BLaER1 treated with 17β-estradiol and CSF1 and Interleukin-3, amounts not matched to agents 10 nM and 100 nM (cell line): ENCODE results near the gene IZUMO1.
A peak's percentile ranks its signal among the peaks of the same experiment; 100 is the strongest.

ENCODE experiments used
- H3K27ac ChIP-seq, 11 experiments: shearing (Covaris generic); formaldehyde crosslinking; 2 replicates each; pipeline ENCODE4 v1.8.1; 2022
- H3K27me3 ChIP-seq, 11 experiments: shearing (Covaris generic); formaldehyde crosslinking; 2 replicates each; pipeline ENCODE4 v1.8.1; 2022
- H3K36me3 ChIP-seq, 11 experiments: shearing (Covaris generic); formaldehyde crosslinking; 2 replicates each; pipeline ENCODE4 v1.8.1; 2022
- H3K4me1 ChIP-seq, 10 experiments: shearing (Covaris generic); formaldehyde crosslinking; 2 replicates each; pipeline ENCODE4 v1.8.1; 2022
- H3K4me2 ChIP-seq, 11 experiments: shearing (Covaris generic); formaldehyde crosslinking; 2 replicates each; pipeline ENCODE4 v1.8.1; 2022
- H3K4me3 ChIP-seq, 10 experiments: shearing (Covaris generic); formaldehyde crosslinking; 2 replicates each; pipeline ENCODE4 v1.8.1; 2022
- H3K9ac ChIP-seq, 11 experiments: shearing (Covaris generic); formaldehyde crosslinking; 2 replicates each; pipeline ENCODE4 v1.8.1; 2022
- H3K9me3 ChIP-seq, 11 experiments: shearing (Covaris generic); formaldehyde crosslinking; replicated peaks in 1 of 11; 2 replicates each; pipeline ENCODE4 v1.8.1; 2022
- H4K20me1 ChIP-seq, 11 experiments: shearing (Covaris generic); formaldehyde crosslinking; 2 replicates each; pipeline ENCODE4 v1.8.1; 2022
- Cebpa-rat ChIP-seq, 11 experiments: shearing (Covaris generic); IDR thresholded peaks; 2 replicates each; pipeline ENCODE4 v1.8.1; 2022

The IZUMO1 gene

GRCh38 chr19:48713864-48714755 is 32.6 kb downstream of the IZUMO1 start:
- H3K4me2 ChIP-seq, result peak overlapping the region; percentile 94 to 100 (median 97)
- H3K4me1 ChIP-seq, result peaks cover 23 to 38% (median 30%) of the 10 kb centered on the region in 10 experiments
- peak overlapping the region; percentile 69 to 90 (median 84) for H3K4me3 ChIP-seq
- H3K9me3 ChIP-seq, result 0 out of 22 replicates have a peak, but pooled peaks cover 0 to 3% (median 0%) of the 10 kb centered on the region in 11 experiments
- H3K36me3 ChIP-seq, result no peaks in the 10 kb centered on the region; a peak in 1 of 22 replicates
- peak overlapping the region; percentile 79 to 89 (median 83) for H3K9ac ChIP-seq
- no peaks in the 10 kb centered on the region for H3K27me3 ChIP-seq
- H3K27ac ChIP-seq, result peak overlapping the region; percentile 63 to 90 (median 83); a peak in 21 of 22 replicates
- H4K20me1 ChIP-seq, result no peaks in the 10 kb centered on the region
- no peak for TF ChIP-seq Cebpa-rat (IDR thresholded peaks at IDR 0.05)

GRCh38 chr19:48713041-48713863 is 33.5 kb downstream of the IZUMO1 start:
- peak overlapping the region; percentile 69 to 90 (median 84) for H3K4me3 ChIP-seq
- peak overlapping the region in 9 of 11 experiments; percentile 46 to 71 (median 60); a peak in 18 of 22 replicates for H3K27ac ChIP-seq
- H3K9me3 ChIP-seq, result 0 out of 22 replicates have a peak, but pooled peaks cover 0 to 3% (median 0%) of the 10 kb centered on the region in 11 experiments
- H3K27me3 ChIP-seq, result no peaks in the 10 kb centered on the region
- H4K20me1 ChIP-seq, result no peaks in the 10 kb centered on the region
- peak overlapping the region; percentile 84 to 100 (median 97) for H3K4me2 ChIP-seq
- H3K9ac ChIP-seq, result peak overlapping the region; percentile 72 to 86 (median 79)
- H3K4me1 ChIP-seq, result peaks cover 23 to 34% (median 27%) of the 10 kb centered on the region in 10 experiments
- TF ChIP-seq Cebpa-rat (IDR thresholded peaks at IDR 0.05), result no peak
- H3K36me3 ChIP-seq, result no peaks in the 10 kb centered on the region; a peak in 1 of 22 replicates

- Histone ChIP-seq H3K4me1 (peaks cover 23 to 30% (median 27%) of the 10 kb centered on the region in 10 experiments), H3K27me3 (no peaks in the 10 kb centered on the region), H3K9ac (no peak overlapping the region), H3K4me3 (no peak overlapping the region), H3K36me3 (peaks cover 0 to 12% (median 9%) of the 10 kb centered on the region in 11 experiments; a peak in 13 of 22 replicates), H4K20me1 (no peaks in the 10 kb centered on the region), H3K4me2 (no peak overlapping the region), H3K27ac (no peak overlapping the region), H3K9me3 (0 out of 22 replicates have a peak, but pooled peaks cover 0 to 3% (median 0%) of the 10 kb centered on the region in 11 experiments)
- no peak for TF ChIP-seq Cebpa-rat (IDR thresholded peaks at IDR 0.05)
Observed at GRCh38 chr19:48711106-48711662, 35.5 kb downstream of the IZUMO1 start.

- H3K27me3 ChIP-seq, result no peaks in the 10 kb centered on the region
- H3K4me2 ChIP-seq, result no peak overlapping the region
- no peaks in the 10 kb centered on the region for H4K20me1 ChIP-seq
Observed at GRCh38 chr19:48708471-48708870, 38.2 kb downstream of the IZUMO1 start.

GRCh38 chr19:48705431-48705830 is 41.3 kb downstream of the IZUMO1 start:
- Histone ChIP-seq H3K4me2 (no peak overlapping the region), H3K9me3 (peaks cover 0 to 7% (median 0%) of the 10 kb centered on the region in 11 experiments; a peak in 6 of 22 replicates), H3K27ac (no peak overlapping the region), H3K9ac (no peak overlapping the region), H3K4me3 (no peak overlapping the region), H3K36me3 (peaks cover 18 to 55% (median 35%) of the 10 kb centered on the region in 11 experiments; a peak in 18 of 22 replicates), H3K4me1 (no peaks in the 10 kb centered on the region), H3K27me3 (no peaks in the 10 kb centered on the region), H4K20me1 (no peaks in the 10 kb centered on the region)
- TF ChIP-seq Cebpa-rat (IDR thresholded peaks at IDR 0.05), result no peak

More at GRCh38 chr19:48708471-48708870, 38.2 kb downstream of the IZUMO1 start:
- no peak for TF ChIP-seq Cebpa-rat (IDR thresholded peaks at IDR 0.05)
- Histone ChIP-seq H3K9me3 (peaks cover 0 to 5% (median 2%) of the 10 kb centered on the region in 11 experiments; a peak in 6 of 22 replicates), H3K4me3 (no peak overlapping the region), H3K9ac (no peak overlapping the region), H3K4me1 (peaks cover 10 to 14% (median 12%) of the 10 kb centered on the region in 10 experiments), H3K27ac (no peak overlapping the region), H3K36me3 (peaks cover 11 to 32% (median 24%) of the 10 kb centered on the region in 11 experiments; a peak in 18 of 22 replicates)

- H3K9ac ChIP-seq, result no peak overlapping the region
- peaks cover 0 to 7% (median 0%) of the 10 kb centered on the region in 11 experiments; a peak in 6 of 22 replicates for H3K9me3 ChIP-seq
- no peaks in the 10 kb centered on the region for H3K27me3 ChIP-seq
- H3K4me1 ChIP-seq, result peaks cover under 1 to 8% (median 4%) of the 10 kb centered on the region in 10 experiments; a peak in 19 of 20 replicates
- no peak for TF ChIP-seq Cebpa-rat (IDR thresholded peaks at IDR 0.05)
- H4K20me1 ChIP-seq, result no peaks in the 10 kb centered on the region
- H3K36me3 ChIP-seq, result peaks cover 18 to 55% (median 35%) of the 10 kb centered on the region in 11 experiments; a peak in 18 of 22 replicates
- H3K4me3 ChIP-seq, result no peak overlapping the region
- H3K4me2 ChIP-seq, result no peak overlapping the region
- H3K27ac ChIP-seq, result no peak overlapping the region
Observed at GRCh38 chr19:48703316-48703715, 43.4 kb downstream of the IZUMO1 start.

GRCh38 chr19:48702701-48703100 is 44.0 kb downstream of the IZUMO1 start:
- no peak for TF ChIP-seq Cebpa-rat (IDR thresholded peaks at IDR 0.05)
- Histone ChIP-seq H3K27ac (no peak overlapping the region), H3K4me2 (no peak overlapping the region), H3K36me3 (peaks cover 18 to 55% (median 35%) of the 10 kb centered on the region in 11 experiments; a peak in 18 of 22 replicates), H3K27me3 (no peaks in the 10 kb centered on the region), H3K9ac (no peak overlapping the region), H3K4me1 (peaks cover 7 to 14% (median 10%) of the 10 kb centered on the region in 10 experiments), H3K4me3 (no peak overlapping the region), H4K20me1 (no peaks in the 10 kb centered on the region), H3K9me3 (peaks cover 0 to 7% (median 0%) of the 10 kb centered on the region in 11 experiments; a peak in 6 of 22 replicates)

- H3K27ac ChIP-seq, result peak overlapping the region in 9 of 11 experiments; percentile 27 to 76 (median 47); a peak in 18 of 22 replicates
- H3K4me1 ChIP-seq, result peaks cover 29 to 38% (median 34%) of the 10 kb centered on the region in 10 experiments
- H3K9me3 ChIP-seq, result no peaks in the 10 kb centered on the region
- peak overlapping the region; percentile 84 to 98 (median 96) for H3K4me2 ChIP-seq
- no peak for TF ChIP-seq Cebpa-rat (IDR thresholded peaks at IDR 0.05)
- H3K4me3 ChIP-seq, result no peak overlapping the region
- peaks cover 5 to 19% (median 11%) of the 10 kb centered on the region in 11 experiments; a peak in 13 of 22 replicates for H3K36me3 ChIP-seq
- H3K9ac ChIP-seq, result peak overlapping the region in 8 of 11 experiments; percentile 6 to 49 (median 25); a peak in 12 of 22 replicates
- peaks cover 0 to 3% (median 0%) of the 10 kb centered on the region in 11 experiments; a peak in 1 of 22 replicates for H3K27me3 ChIP-seq
- H4K20me1 ChIP-seq, result no peaks in the 10 kb centered on the region
Observed at GRCh38 chr19:48698046-48698445, 48.7 kb downstream of the IZUMO1 start.
